Activated T-cell treated with anti-CD3 and anti-CD28 coated beads for 48 hours (primary cell): ENCODE measurements around the gene PCDHB4.
"Not testable (repeated sequence)": the region's sequence is repeated elsewhere in the genome, so short reads cannot be mapped to it uniquely, and the experiment has no call there.

Source experiments
- DNase-seq: peaks from one replicate; pipeline ENCODE4 v3.0.0-alpha.2; 2020; ENCODE audit warnings: low read depth

The PCDHB4 gene

DNA sequence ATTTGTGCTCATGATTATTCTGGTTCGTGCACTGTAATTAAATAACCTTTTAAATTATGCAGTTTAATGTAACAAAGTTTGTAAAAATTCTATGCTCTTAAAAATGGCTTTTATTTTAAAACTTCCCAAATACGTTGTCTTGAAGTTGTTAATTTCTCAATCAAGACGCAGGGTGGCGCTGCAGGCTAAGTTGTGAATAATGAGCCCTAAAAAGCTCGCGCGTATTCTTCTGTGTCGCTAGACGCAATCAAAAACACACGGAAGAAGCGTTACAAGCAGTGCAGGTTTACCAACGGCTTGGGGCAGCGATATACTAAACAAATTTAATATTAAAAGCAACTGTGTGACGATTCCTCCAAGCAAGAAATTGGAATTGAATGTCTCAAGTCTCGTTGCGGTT is at the start of gene PCDHB4:
Gene PCDHB4 (plus strand): TSS at position 256 of the 400 bp plus-strand sequence. CDS start 181 bp downstream, outside the sequence.
- no peak for DNase-seq

DNA sequence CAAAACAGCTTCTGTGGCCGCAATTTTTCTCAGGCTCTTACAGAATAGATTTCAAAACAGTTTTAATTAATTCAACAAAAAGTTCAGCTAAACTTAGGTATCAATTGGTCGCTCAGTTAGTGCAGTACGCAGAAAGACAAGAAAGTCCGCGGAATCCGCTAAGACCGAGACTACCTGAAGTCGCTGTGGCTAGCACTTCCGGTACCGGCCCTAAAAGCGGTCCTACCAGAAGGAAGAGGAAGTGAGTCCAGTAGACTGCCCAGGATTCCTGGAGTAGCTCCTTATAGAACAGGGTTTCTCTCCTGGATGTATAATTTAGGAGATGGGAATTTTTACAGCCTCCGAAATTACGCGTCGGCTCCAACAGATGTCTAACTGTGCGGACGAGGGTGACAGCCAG is 43.8 kb upstream of the PCDHB4 start:
- DNase-seq: no peak

DNA sequence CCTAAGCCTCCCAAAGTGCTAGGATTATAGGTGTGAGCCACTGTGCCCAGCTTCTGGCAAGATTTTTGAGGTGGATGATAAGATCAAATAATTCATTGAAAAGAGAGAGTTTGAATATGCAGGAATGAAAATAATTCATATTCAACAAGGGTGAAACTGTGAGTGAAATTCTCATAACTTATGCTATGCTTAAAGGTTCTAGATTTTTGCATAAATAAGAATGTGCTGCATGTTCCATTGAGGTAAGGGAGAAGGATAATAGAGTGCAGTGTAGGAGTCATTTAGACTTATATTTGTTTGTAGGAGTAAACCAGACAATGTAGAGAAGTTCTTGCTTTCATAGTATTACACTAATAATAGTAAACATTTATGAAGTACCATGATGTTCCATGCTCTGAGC is 39.4 kb upstream of the PCDHB4 start:
- DNase-seq: no peak

DNA sequence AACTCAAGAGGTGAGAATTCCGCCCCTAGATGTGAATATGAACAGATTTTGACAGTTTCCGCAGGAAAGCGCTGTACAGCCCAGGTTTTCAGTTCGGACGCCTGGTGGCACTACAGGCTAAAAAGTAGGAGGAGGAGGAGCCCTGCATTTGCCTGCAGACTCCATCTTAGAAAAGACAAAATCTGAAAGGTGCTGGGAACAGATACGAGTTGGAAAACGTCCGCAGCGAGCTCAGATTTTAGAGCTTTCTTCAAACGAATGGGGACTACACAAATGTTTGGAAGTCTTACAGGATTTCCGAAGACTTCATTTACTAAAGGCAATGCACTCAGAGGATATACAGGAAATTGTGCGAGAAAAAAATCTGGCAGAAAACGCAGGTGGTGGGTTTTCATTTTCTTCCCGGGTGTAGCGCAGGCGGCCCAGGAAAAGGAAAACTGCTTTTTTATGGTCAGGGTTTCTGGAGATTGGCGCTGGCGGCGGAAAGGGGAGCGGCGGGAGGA is 37.1 kb upstream of the PCDHB4 start:
- DNase-seq: peak; percentile 7

DNA sequence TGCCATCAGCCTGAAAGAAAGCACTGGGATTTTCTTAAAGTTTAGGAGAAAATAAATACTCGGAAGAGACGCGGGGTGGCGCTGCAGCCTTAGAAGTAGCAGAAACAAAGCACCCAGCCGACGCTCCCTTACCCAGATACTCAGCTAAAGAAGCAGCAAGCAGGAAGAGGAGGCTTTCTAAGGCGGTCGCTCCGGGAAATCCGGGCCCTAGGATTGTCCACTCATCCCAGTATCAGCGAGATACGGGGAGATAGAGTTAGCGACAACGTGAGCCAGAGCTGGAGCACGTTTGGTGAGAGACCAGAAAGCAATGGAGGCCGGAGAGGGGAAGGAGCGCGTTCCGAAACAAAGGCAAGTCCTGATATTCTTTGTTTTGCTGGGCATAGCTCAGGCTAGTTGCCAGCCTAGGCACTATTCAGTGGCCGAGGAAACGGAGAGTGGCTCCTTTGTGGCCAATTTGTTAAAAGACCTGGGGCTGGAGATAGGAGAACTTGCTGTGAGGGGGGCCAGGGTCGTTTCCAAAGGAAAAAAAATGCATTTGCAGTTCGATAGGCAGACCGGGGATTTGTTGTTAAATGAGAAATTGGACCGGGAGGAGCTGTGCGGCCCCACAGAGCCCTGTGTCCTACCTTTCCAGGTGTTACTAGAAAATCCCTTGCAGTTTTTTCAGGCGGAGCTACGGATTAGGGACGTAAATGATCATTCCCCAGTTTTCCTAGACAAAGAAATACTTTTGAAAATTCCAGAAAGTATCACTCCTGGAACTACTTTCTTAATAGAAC is 26.9 kb upstream of the PCDHB4 start, which contains the start of gene PCDHB2:
Gene PCDHB2 (plus strand): TSS at position 135 of the 782 bp plus-strand sequence. CDS start 176 bp downstream, at position 311.
- no peak for DNase-seq

DNA sequence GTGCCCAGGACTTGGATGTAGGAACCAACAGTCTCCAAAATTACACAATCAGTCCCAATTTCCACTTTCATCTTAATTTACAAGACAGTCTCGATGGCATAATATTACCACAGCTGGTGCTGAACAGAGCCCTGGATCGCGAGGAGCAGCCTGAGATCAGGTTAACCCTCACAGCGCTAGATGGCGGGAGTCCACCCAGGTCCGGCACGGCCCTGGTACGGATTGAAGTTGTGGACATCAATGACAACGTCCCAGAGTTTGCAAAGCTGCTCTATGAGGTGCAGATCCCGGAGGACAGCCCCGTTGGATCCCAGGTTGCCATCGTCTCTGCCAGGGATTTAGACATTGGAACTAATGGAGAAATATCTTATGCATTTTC is 26.4 kb upstream of the PCDHB4 start:
- no peak for DNase-seq

DNA sequence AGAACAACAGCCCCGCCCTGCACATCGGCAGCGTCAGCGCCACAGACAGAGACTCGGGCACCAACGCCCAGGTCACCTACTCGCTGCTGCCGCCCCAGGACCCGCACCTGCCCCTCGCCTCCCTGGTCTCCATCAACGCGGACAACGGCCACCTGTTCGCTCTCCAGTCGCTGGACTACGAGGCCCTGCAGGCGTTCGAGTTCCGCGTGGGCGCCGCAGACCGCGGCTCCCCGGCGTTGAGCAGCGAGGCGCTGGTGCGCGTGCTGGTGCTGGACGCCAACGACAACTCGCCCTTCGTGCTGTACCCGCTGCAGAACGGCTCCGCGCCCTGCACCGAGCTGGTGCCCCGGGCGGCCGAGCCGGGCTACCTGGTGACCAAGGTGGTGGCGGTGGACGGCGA is 25.4 kb upstream of the PCDHB4 start:
- not testable (repeated sequence) for DNase-seq

DNA sequence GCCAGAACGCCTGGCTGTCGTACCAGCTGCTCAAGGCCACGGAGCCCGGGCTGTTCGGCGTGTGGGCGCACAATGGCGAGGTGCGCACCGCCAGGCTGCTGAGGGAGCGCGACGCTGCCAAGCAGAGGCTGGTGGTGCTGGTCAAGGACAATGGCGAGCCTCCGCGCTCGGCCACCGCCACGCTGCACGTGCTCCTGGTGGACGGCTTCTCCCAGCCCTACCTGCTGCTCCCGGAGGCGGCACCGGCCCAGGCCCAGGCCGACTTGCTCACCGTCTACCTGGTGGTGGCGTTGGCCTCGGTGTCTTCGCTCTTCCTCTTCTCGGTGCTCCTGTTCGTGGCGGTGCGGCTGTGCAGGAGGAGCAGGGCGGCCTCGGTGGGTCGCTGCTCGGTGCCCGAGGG is 25.0 kb upstream of the PCDHB4 start:
- DNase-seq: not testable (repeated sequence)

DNA sequence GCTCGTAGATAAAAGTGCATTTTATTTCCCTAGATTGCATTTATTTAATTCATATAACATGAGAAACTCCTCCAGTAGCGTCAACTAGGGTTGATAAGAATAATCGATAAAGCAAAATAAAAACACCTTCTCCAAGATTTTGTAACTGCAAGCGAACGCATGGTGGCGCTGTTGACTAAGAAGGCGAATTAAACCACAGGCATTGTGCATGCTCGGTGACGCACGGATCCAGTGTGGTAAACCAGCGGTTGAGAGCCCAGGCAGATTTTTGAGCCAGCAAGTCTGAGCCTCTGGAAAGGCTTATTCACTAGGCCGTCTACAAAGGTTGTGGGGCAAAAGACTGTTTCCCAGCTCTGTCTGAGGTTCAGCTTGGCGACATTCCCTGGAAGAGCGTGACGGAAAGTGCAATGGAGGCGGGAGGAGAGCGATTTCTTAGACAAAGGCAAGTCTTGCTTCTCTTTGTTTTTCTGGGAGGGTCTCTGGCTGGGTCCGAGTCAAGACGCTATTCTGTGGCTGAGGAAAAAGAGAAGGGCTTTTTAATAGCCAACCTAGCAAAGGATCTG is 21.3 kb upstream of the PCDHB4 start, which contains the start of gene PCDHB3:
Gene PCDHB3 (plus strand): TSS at position 231 of the 563 bp plus-strand sequence. CDS start 177 bp downstream, at position 408.
- DNase-seq: peak; percentile 35

DNA sequence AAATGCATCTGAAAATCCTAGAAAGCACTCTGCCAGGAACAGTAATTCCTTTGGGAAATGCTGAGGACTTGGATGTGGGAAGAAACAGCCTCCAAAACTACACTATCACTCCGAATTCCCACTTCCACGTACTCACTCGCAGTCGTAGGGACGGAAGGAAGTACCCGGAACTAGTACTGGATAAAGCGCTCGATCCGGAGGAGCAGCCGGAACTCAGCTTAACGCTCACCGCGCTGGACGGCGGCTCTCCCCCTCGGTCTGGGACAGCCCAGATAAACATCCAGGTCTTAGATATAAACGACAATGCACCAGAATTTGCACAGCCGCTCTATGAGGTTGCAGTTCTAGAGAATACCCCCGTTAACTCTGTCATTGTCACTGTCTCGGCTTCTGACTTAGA is 20.6 kb upstream of the PCDHB4 start:
- no peak for DNase-seq

DNA sequence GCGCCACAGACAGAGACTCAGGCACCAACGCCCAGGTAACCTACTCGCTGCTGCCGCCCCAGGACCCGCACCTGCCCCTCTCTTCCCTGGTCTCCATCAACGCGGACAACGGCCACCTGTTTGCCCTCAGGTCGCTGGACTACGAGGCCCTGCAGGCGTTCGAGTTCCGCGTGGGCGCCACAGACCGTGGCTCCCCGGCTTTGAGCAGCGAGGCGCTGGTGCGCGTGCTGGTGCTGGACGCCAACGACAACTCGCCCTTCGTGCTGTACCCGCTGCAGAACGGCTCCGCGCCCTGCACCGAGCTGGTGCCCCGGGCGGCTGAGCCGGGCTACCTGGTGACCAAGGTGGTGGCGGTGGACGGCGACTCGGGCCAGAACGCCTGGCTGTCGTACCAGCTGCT is 19.5 kb upstream of the PCDHB4 start:
- DNase-seq: not testable (repeated sequence)

DNA sequence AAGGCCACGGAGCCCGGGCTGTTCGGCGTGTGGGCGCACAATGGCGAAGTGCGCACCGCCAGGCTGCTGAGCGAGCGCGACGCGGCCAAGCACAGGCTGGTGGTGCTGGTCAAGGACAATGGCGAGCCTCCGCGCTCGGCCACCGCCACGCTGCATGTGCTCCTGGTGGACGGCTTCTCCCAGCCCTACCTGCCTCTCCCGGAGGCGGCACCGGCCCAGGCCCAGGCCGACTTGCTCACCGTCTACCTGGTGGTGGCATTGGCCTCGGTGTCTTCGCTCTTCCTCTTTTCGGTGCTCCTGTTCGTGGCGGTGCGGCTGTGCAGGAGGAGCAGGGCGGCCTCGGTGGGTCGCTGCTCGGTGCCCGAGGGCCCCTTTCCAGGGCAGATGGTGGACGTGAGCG is 19.1 kb upstream of the PCDHB4 start:
- DNase-seq: not testable (repeated sequence)

DNA sequence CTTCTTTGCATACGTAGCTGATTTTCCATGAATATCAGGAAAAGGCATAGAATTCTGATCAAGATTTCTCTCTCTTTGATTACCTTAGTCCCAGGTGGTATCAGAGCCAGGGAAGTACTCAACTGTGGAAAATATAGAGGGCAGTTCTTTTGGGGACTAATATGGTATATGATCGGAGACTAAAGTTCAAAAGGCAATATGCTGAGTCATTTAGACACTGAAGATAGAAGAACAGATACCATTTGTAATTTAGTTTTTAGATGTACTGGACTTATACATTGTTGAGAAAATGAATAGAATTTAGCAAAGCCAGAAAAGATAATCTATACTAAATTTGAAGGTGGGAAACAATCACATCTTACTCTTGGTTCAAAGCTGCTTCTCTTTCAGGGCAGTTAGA is 16.3 kb upstream of the PCDHB4 start:
- DNase-seq: no peak

DNA sequence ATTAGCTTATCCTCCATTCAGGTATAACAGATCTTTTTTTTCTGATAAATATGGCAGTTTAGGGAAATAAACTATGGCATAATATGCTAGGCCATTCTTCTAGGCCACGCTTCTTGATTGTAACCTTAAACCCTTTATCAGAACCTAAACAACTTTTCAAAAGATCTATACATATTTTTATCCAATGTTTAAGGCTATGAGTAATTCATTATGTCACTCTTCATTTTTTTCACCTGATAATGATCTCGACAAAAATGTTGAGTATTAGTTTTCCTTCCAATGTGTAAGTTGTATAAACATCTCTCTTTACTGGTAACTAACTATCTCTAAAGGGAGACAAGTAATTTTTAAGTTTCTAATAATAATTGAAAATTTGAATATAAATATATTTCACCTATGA is 2.4 kb upstream of the PCDHB4 start:
- DNase-seq: no peak

DNA sequence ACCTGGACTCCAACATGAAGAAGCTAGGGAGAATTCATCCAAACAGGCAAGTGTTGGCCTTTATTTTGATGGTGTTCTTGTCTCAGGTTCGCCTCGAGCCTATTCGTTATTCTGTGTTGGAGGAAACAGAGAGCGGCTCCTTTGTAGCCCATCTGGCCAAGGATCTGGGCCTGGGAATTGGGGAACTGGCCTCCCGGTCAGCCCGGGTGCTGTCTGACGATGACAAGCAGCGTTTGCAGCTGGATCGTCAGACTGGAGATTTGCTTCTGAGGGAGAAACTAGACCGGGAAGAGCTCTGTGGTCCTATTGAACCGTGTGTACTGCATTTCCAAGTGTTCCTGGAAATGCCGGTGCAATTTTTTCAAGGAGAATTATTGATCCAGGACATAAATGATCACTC is 367 bp downstream of the PCDHB4 start:
- no peak for DNase-seq

DNA sequence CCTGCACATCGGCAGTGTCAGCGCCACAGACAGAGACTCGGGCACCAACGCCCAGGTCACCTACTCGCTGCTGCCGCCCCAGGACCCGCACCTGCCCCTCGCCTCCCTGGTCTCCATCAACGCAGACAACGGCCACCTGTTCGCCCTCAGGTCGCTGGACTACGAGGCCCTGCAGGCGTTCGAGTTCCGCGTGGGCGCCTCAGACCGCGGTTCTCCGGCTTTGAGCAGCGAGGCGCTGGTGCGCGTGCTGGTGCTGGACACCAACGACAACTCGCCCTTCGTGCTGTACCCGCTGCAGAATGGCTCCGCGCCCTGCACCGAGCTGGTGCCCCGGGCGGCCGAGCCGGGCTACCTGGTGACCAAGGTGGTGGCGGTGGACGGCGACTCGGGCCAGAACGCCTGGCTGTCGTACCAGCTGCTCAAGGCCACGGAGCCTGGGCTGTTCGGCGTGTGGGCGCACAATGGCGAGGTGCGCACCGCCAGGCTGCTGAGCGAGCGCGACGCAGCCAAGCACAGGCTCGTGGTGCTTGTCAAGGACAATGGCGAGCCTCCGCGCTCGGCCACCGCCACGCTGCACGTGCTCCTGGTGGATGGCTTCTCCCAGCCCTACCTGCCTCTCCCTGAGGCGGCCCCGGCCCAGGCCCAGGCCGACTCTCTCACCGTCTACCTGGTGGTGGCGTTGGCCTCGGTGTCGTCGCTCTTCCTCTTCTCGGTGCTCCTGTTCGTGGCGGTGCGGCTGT is 1.9 kb downstream of the PCDHB4 start:
- DNase-seq: not testable (repeated sequence)

DNA sequence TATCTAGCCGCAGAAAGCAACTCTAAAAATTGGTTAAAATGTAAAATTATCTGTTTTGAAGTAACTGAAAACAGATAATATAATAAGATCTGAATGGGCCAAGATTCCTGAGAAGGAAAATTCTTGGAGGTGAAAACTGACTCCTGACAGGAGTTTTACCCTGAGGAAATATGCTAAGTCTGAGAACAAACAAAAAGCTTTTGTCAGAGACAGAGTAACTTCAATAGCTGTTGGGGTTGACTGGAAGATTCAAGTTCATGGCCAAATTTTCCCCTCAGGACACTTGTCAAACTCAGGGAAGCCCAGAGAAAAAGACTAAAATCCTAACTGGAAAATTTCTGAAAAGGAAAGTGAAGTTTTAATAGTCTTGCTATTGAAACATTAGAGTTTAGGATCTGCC is 5.7 kb downstream of the PCDHB4 start:
- DNase-seq: no peak

DNA sequence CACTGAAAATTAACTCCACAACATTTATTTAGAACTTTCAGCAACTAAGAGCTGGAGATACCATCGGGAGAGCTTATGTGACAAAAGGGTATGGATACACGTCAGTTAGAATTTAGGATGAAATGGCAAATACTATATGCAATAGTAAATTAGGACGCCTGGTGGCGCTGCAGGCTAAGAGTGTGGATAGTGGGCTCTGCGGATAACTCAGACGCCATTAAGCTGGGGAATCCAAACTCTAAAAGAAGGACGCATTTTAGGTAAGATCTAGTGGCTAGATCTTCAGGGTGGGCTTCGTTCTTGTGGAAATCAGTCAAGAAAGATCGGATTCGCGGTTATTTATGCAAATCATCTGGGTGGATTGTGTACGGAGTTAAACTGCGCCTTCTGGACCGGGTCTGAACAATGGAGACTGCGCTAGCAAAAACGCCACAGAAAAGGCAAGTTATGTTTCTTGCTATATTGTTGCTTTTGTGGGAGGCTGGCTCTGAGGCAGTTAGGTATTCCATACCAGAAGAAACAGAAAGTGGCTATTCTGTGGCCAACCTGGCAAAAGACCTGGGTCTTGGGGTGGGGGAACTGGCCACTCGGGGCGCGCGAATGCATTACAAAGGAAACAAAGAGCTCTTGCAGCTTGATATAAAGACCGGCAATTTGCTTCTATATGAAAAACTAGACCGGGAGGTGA is 13.6 kb downstream of the PCDHB4 start, which contains the start of gene PCDHB5:
Gene PCDHB5 (plus strand): TSS at position 177 of the 688 bp plus-strand sequence. CDS start 229 bp downstream, at position 406.
- DNase-seq: no peak

DNA sequence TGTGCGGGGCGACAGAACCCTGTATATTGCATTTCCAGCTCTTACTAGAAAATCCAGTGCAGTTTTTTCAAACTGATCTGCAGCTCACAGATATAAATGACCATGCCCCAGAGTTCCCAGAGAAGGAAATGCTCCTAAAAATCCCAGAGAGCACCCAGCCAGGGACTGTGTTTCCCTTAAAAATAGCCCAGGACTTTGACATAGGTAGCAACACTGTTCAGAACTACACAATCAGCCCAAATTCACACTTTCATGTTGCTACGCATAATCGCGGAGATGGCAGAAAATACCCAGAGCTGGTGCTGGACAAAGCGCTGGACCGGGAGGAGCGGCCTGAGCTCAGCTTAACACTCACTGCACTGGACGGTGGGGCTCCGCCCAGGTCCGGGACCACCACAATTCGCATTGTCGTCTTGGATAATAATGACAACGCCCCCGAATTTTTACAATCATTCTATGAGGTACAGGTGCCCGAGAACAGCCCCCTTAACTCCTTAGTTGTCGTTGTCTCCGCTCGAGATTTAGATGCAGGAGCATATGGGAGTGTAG is 14.2 kb downstream of the PCDHB4 start:
- no peak for DNase-seq

DNA sequence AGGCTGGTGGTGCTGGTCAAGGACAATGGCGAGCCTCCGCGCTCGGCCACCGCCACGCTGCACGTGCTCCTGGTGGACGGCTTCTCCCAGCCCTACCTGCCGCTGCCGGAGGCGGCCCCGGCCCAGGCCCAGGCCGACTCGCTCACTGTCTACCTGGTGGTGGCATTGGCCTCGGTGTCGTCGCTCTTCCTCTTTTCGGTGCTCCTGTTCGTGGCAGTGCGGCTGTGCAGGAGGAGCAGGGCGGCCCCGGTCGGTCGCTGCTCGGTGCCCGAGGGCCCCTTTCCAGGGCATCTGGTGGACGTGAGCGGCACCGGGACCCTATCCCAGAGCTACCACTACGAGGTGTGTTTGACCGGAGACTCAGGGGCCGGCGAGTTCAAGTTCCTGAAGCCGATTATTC is 15.7 kb downstream of the PCDHB4 start:
- not testable (repeated sequence) for DNase-seq

DNA sequence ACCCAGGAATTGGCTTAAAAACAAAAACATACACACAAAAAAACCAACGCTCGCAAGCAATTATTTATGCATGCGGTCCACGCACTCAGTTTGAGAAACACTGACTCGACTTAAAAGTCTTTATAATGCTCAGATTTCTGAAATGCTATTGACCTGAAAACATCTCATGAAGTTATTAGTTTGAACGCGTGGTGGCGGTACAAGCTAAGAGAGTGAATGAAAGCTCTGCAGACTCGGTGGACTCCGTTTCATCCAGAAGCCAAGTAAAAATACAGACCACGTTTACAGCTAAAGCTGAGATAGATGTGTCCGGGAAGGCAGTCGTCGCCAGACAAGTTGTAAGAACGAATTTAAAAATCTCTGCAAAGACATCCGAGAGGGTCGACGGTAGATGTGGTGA is 28.2 kb downstream of the PCDHB4 start, which contains the start of gene PCDHB6:
Gene PCDHB6 (plus strand): TSS at position 246 of the 400 bp plus-strand sequence. CDS start 201 bp downstream, outside the sequence.
- no peak for DNase-seq
